NCI-H1092 treated with DMSO at 0.1 percent for 48 hours (cell line): ENCODE data around the gene PCBD2.
"Not testable (repeated sequence)": the region's sequence is repeated elsewhere in the genome, so short reads cannot be mapped to it uniquely, and the experiment has no call there.

ENCODE experiments used
- DNase-seq: peaks from one replicate; lab custom pipeline; 2025; lab: John Stamatoyannopoulos, UW

PCBD2 gene

GRCh38 chr5:134963098-134963497, 58.2 kb downstream of the PCBD2 start:
- DNase-seq: no peak

GRCh38 chr5:134964359-134965270, 59.7 kb downstream of the PCBD2 start:
- no peak for DNase-seq

- no peak for DNase-seq
Observed at GRCh38 chr5:134965271-134965825, 60.4 kb downstream of the PCBD2 start.

GRCh38 chr5:134967607-134968006, 62.7 kb downstream of the PCBD2 start, which contains the start of gene CATSPER3:
TSS of gene CATSPER3 (plus strand) at chr5:134967907. CDS start at chr5:134967992, 85 bp downstream.
- DNase-seq: no peak

GRCh38 chr5:134968055-134968454, 63.1 kb downstream of the PCBD2 start:
- DNase-seq: no peak

- no peak for DNase-seq
Observed at GRCh38 chr5:134969166-134969565, 64.2 kb downstream of the PCBD2 start.

- DNase-seq: no peak
Observed at GRCh38 chr5:134975078-134975715, 70.3 kb downstream of the PCBD2 start.

GRCh38 chr5:134975843-134976242, 70.9 kb downstream of the PCBD2 start:
- no peak for DNase-seq

GRCh38 chr5:134976841-134977240, 71.9 kb downstream of the PCBD2 start:
- DNase-seq: no peak

GRCh38 chr5:134979416-134979815, 74.5 kb downstream of the PCBD2 start:
- DNase-seq: no peak

- DNase-seq: no peak
Observed at GRCh38 chr5:134982230-134982629, 77.3 kb downstream of the PCBD2 start.

- no peak for DNase-seq
Observed at GRCh38 chr5:134989266-134989830, 84.4 kb downstream of the PCBD2 start.

- DNase-seq: not testable (repeated sequence)
Observed at GRCh38 chr5:134990183-134990582, 85.3 kb downstream of the PCBD2 start.

- no peak for DNase-seq
Observed at GRCh38 chr5:134992148-134992547, 87.2 kb downstream of the PCBD2 start.

- DNase-seq: no peak
Observed at GRCh38 chr5:134993161-134993560, 88.2 kb downstream of the PCBD2 start.

- no peak for DNase-seq
Observed at GRCh38 chr5:134994560-134995156, 89.7 kb downstream of the PCBD2 start.

- DNase-seq: no peak
Observed at GRCh38 chr5:134995850-134996402, 91.0 kb downstream of the PCBD2 start.

- no peak for DNase-seq
Observed at GRCh38 chr5:134997015-134997414, 92.1 kb downstream of the PCBD2 start.

GRCh38 chr5:134998068-134998467, 93.1 kb downstream of the PCBD2 start:
- DNase-seq: not testable (repeated sequence)

GRCh38 chr5:135004376-135004775, 99.4 kb downstream of the PCBD2 start:
- DNase-seq: no peak

GRCh38 chr5:135005076-135005475, 100.1 kb downstream of the PCBD2 start:
- DNase-seq: no peak

GRCh38 chr5:135007305-135007704, 102.4 kb downstream of the PCBD2 start:
- no peak for DNase-seq
